ENCODE results near the gene SUGCT. TPM values are rescaled to one million over a fixed set of nuclear protein-coding genes. Genes with fewer than 3 reads are reported as not detected.

SUGCT gene
- total and polyA plus RNA-seq, 2 of the 13 experiments (the other 11 are each of a cell fraction or from before 2014, with no cell fraction given), result 10.1 to 22.2 TPM

DNA sequence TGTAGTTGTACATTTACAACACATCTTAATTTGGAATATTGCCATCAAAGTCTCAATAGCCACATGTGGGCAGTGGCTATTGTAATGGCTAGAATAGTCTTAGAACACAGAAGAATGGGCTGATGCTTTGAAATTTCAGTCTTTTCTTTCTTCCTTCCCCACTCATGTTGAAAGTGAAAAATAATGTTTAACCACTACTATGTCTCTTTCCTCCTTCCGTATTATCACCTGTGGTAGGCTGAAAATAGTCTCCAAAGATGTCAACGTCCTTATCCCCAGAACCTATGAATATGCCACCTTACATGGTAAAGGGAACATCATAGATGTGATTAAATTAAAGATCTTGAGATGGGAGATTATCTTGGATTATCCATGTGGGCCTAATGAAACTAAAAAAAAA lies 154.0 kb downstream of the SUGCT start (continued):
- TF ChIP-seq PRDM4 (CRISPR knock-in tag; IDR thresholded peaks at IDR 0.05; ENCODE audit: borderline replicate concordance) (no peak), ZMYM3 (CRISPR knock-in tag; IDR thresholded peaks at IDR 0.05) (no peak), RFX5 (IDR thresholded peaks at IDR 0.05; ENCODE audit: low read depth, low read length) (no peak), KDM5B (CRISPR knock-in tag; IDR thresholded peaks at IDR 0.05; ENCODE audit: borderline replicate concordance) (no peak), ZNF703 (CRISPR knock-in tag; IDR thresholded peaks at IDR 0.05; ENCODE audit: borderline replicate concordance) (no peak), ISL2 (CRISPR knock-in tag; IDR thresholded peaks at IDR 0.05) (no peak), POLR2A (IDR thresholded peaks at IDR 0.05; ENCODE audit: insufficient read depth in 1 of 2, low read depth in 2 of 2, low read length in 2 of 2) (no peak), RBM39 (IDR thresholded peaks at IDR 0.05; ENCODE audit: low read depth, low read length, poor library complexity, severe bottlenecking) (no peak), SIN3B (IDR thresholded peaks at IDR 0.05; ENCODE audit: low read length) (no peak)
- TF ChIP-seq, protein P1, sequence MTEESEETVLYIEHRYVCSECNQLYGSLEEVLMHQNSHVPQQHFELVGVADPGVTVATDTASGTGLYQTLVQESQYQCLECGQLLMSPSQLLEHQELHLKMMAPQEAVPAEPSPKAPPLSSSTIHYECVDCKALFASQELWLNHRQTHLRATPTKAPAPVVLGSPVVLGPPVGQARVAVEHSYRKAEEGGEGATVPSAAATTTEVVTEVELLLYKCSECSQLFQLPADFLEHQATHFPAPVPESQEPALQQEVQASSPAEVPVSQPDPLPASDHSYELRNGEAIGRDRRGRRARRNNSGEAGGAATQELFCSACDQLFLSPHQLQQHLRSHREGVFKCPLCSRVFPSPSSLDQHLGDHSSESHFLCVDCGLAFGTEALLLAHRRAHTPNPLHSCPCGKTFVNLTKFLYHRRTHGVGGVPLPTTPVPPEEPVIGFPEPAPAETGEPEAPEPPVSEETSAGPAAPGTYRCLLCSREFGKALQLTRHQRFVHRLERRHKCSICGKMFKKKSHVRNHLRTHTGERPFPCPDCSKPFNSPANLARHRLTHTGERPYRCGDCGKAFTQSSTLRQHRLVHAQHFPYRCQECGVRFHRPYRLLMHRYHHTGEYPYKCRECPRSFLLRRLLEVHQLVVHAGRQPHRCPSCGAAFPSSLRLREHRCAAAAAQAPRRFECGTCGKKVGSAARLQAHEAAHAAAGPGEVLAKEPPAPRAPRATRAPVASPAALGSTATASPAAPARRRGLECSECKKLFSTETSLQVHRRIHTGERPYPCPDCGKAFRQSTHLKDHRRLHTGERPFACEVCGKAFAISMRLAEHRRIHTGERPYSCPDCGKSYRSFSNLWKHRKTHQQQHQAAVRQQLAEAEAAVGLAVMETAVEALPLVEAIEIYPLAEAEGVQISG (CRISPR knock-in tag; IDR thresholded peaks at IDR 0.05), result no peak
